GM23338 (cell line): ENCODE data around the gene APOL1. TPM values are rescaled to one million over a fixed set of nuclear protein-coding genes. Genes with fewer than 3 reads are reported as not detected.

Experiments
- ATAC-seq: fragments of 200-7000 bp; cut with Tn5 transposase; 3 replicates; pipeline ENCODE4 v1.9.1; 2020
- DNase-seq: peaks from one replicate; pipeline ENCODE4 v3.0.0-alpha.2; 2015; ENCODE audit warnings: low spot score
- H2AFZ ChIP-seq: fragments of 200-600 bp; sonication (generic); 2 replicates; pipeline ENCODE4 v1.8.0; 2016; ENCODE audit warnings: antibody characterized with exemption, mild to moderate bottlenecking, moderate library complexity
- H3F3A ChIP-seq: fragments of 200-600 bp; sonication (generic); replicated peaks from 2 replicates; pipeline ENCODE4 v1.8.0; 2017; ENCODE audit warnings: antibody characterized with exemption, mixed run types, low read depth
- H3K27ac ChIP-seq: fragments of 200-600 bp; sonication (generic); 2 replicates; pipeline ENCODE4 v1.6.1; 2016; ENCODE audit warnings: low read depth
- H3K27me3 ChIP-seq: fragments of 200-600 bp; sonication (generic); 2 replicates; pipeline ENCODE4 v1.8.0; 2016; ENCODE audit warnings: mild to moderate bottlenecking, mixed run types, moderate library complexity; ENCODE audit not compliant: insufficient read depth
- H3K36me3 ChIP-seq: fragments of 200-600 bp; sonication (generic); 2 replicates; pipeline ENCODE4 v1.8.0; 2016; ENCODE audit warnings: mild to moderate bottlenecking; ENCODE audit not compliant: insufficient read depth
- H3K4me1 ChIP-seq: fragments of 200-600 bp; sonication (generic); 2 replicates; pipeline ENCODE4 v1.8.0; 2016; ENCODE audit warnings: mild to moderate bottlenecking, moderate library complexity; ENCODE audit not compliant: insufficient read depth
- H3K4me2 ChIP-seq: fragments of 200-600 bp; sonication (generic); 2 replicates; pipeline ENCODE4 v1.7.1; 2017; ENCODE audit warnings: mixed run types
- H3K4me3 ChIP-seq: fragments of 200-600 bp; sonication (generic); 2 replicates; pipeline ENCODE4 v1.6.1; 2016; ENCODE audit warnings: mixed run types
- H3K79me2 ChIP-seq: fragments of 200-600 bp; sonication (generic); replicated peaks from 2 replicates; pipeline ENCODE4 v1.8.0; 2017; ENCODE audit warnings: mild to moderate bottlenecking; ENCODE audit not compliant: insufficient read depth
- H3K9me2 ChIP-seq: fragments of 200-600 bp; sonication (generic); 2 replicates; pipeline ENCODE4 v1.8.0; 2017; ENCODE audit not compliant: insufficient read depth
- H4K20me1 ChIP-seq: fragments of 200-600 bp; sonication (generic); replicated peaks from 2 replicates; pipeline ENCODE4 v1.8.0; 2017; ENCODE audit warnings: mild to moderate bottlenecking; ENCODE audit not compliant: insufficient read depth
- H3K27ac Mint-ChIP-seq: 2 replicates; pipeline ENCODE4 v1.8.0; 2020; ENCODE audit warnings: inconsistent platforms, mild to moderate bottlenecking, moderate library complexity, mixed read lengths
- H3K27me3 Mint-ChIP-seq: 3 replicates; pipeline ENCODE4 v1.8.0; 2022; ENCODE audit warnings: low read depth, mild to moderate bottlenecking, moderate library complexity, mixed read lengths, inconsistent platforms; ENCODE audit not compliant: insufficient read depth, poor library complexity
- H3K36me3 Mint-ChIP-seq: 3 replicates; pipeline ENCODE4 v1.8.0; 2021; ENCODE audit warnings: low read depth, mild to moderate bottlenecking, inconsistent platforms, moderate library complexity, mixed read lengths
- H3K4me1 Mint-ChIP-seq: 3 replicates; pipeline ENCODE4 v1.8.0; 2020; ENCODE audit warnings: mild to moderate bottlenecking, inconsistent platforms, mixed read lengths
- H3K4me3 Mint-ChIP-seq: 3 replicates; pipeline ENCODE4 v1.8.0; 2021; ENCODE audit warnings: moderate library complexity, mild to moderate bottlenecking, inconsistent platforms, mixed read lengths
- H3K9me3 Mint-ChIP-seq: 3 replicates; pipeline ENCODE4 v1.8.0; 2020; ENCODE audit warnings: moderate library complexity, mild to moderate bottlenecking, inconsistent platforms, mixed read lengths
- CREB1 ChIP-seq: fragments of 250-450 bp; sonication (Bioruptor Pico); IDR thresholded peaks from 2 replicates; pipeline ENCODE4 v1.5.0; 2020; ENCODE audit warnings: low read depth, mild to moderate bottlenecking, moderate library complexity
- CTCF ChIP-seq, 2 experiments: fragments of 200-600 bp in 1 of 2; sonication (generic) in 1 of 2; conservative IDR thresholded peaks; 2 replicates each; pipeline versions ENCODE4 v1.5.1 to v1.6.1; 2016 to 2017; ENCODE audit warnings: antibody characterized with exemption in 2 of 2, low read depth in 2 of 2, mild to moderate bottlenecking in 2 of 2, moderate library complexity in 1 of 2
- ETS1 ChIP-seq: IDR thresholded peaks from 2 replicates; pipeline ENCODE4 v1.6.1; 2016; ENCODE audit warnings: antibody characterized with exemption
- EZH2 ChIP-seq: fragments of 200-600 bp; sonication (generic); IDR thresholded peaks from one replicate; pipeline ENCODE4 v1.8.0; 2017; ENCODE audit warnings: antibody characterized with exemption, mild to moderate bottlenecking, low read depth; ENCODE audit not compliant: unreplicated experiment
- EZH2phosphoT487 ChIP-seq: fragments of 200-600 bp; sonication (generic); IDR thresholded peaks from one replicate; pipeline ENCODE4 v1.8.1; 2018; ENCODE audit warnings: antibody characterized with exemption; ENCODE audit not compliant: unreplicated experiment
- JUNB ChIP-seq: IDR thresholded peaks from one replicate; pipeline ENCODE4 v1.6.1; 2016; ENCODE audit warnings: antibody characterized with exemption; ENCODE audit not compliant: unreplicated experiment
- NANOG ChIP-seq: IDR thresholded peaks from 2 replicates; pipeline ENCODE4 v1.6.1; 2016; ENCODE audit warnings: antibody characterized with exemption, borderline replicate concordance
- POLR2AphosphoS5 ChIP-seq: IDR thresholded peaks from 2 replicates; pipeline ENCODE4 v1.6.1; 2016; ENCODE audit warnings: antibody characterized with exemption, low read depth
- REST ChIP-seq: IDR thresholded peaks from one replicate; pipeline ENCODE4 v1.6.1; 2018; ENCODE audit warnings: antibody characterized with exemption; ENCODE audit not compliant: unreplicated experiment
- STAT1 ChIP-seq: IDR thresholded peaks from one replicate; pipeline ENCODE4 v1.6.1; 2016; ENCODE audit warnings: antibody characterized with exemption; ENCODE audit not compliant: unreplicated experiment
- ZNF114 ChIP-seq: fragments of 250-450 bp; sonication (Bioruptor Pico); IDR thresholded peaks from 2 replicates; pipeline ENCODE4 v1.5.0; 2020; ENCODE audit warnings: mild to moderate bottlenecking, moderate library complexity
- ZNF331 ChIP-seq: fragments of 250-450 bp; sonication (Bioruptor Pico); IDR thresholded peaks from 2 replicates; pipeline ENCODE4 v1.5.0; 2020; ENCODE audit warnings: low read depth, mild to moderate bottlenecking, moderate library complexity
- ZNF462 ChIP-seq: fragments of 250-450 bp; sonication (Bioruptor Pico); IDR thresholded peaks from 2 replicates; pipeline ENCODE4 v1.5.0; 2020; ENCODE audit warnings: mild to moderate bottlenecking, moderate library complexity
- polyA plus RNA-seq: library from polyadenylated mRNA; unstranded; fragments of >200 nt; fragmentation: Nextera tagmentation; extraction: Ambion mirVana; gene quantifications from 2 replicates; pipeline ENCODE4 v1.2.1, GENCODE V29; 2016
- total RNA-seq: library from RNA; depleted of rRNA; stranded (reverse); fragments of >200 nt; shearing (Covaris generic); gene quantifications from 2 replicates; pipeline ENCODE4 v1.2.3, GENCODE V29; 2014

APOL1 gene
- total and polyA plus RNA-seq, 2 experiments from 2014 or later = 0.11 TPM; not detected in 1

DNA sequence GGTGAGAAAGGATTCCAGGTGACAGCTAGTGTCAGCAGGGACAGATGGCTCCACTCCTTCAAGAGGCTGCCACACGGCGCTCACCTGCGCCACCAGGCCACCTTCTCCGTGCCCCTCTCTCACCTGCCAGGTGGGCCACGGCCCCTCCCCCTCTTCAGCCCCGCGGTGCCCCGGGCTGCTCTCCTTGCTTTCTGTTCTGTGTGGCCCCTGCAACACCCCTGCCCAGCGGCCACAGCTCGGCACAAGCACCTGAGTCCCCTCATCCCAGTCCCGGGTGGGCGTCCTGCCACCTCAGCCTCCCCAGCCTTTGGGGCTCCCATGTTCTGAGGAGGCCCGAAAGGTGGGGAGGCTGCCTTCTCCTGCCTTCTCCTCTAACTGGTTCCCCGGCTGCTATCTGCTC is 46.4 kb downstream of the APOL1 start:
- no peak overlapping the region for H3K27ac ChIP-seq
- H3K4me2 ChIP-seq = no peak overlapping the region
- ATAC-seq = no peak
- no peak overlapping the region for H3K4me3 ChIP-seq
- no peaks in the 10 kb centered on the region for H3K9me2 ChIP-seq
- peaks cover 9% of the 10 kb centered on the region for H3K27me3 Mint-ChIP-seq
- no peaks in the 10 kb centered on the region; the same call in 2 of the 3 replicates for H3K9me3 Mint-ChIP-seq
- no peaks in the 10 kb centered on the region; the same call in 2 of the 3 replicates for H3K4me1 Mint-ChIP-seq
- H3K4me3 Mint-ChIP-seq = no peak overlapping the region
- peaks cover 13% of the 10 kb centered on the region; the same call in 1 of the 2 replicates for H3F3A ChIP-seq
- peaks cover 95% of the 10 kb centered on the region for H3K36me3 Mint-ChIP-seq
- H3K36me3 ChIP-seq = peaks cover 72% of the 10 kb centered on the region
- no peak overlapping the region for H3K27ac Mint-ChIP-seq
- peaks cover 3% of the 10 kb centered on the region; the same call in 1 of the 2 replicates for H3K79me2 ChIP-seq
- no peaks in the 10 kb centered on the region for H3K27me3 ChIP-seq
- H4K20me1 ChIP-seq = peaks cover 15% of the 10 kb centered on the region; the same call in 1 of the 2 replicates
- H3K4me1 ChIP-seq = no peaks in the 10 kb centered on the region
- no peak for TF ChIP-seq REST
- TF ChIP-seq ZNF114 (CRISPR knock-in tag) = no peak
- TF ChIP-seq ZNF462 = no peak
- no peak for TF ChIP-seq JUNB
- TF ChIP-seq CTCF (conservative IDR thresholded peaks at IDR 0.05; ENCODE audit: low read depth in 2 of 2) = no peak
- no peak for TF ChIP-seq STAT1
- TF ChIP-seq ZNF331 (CRISPR knock-in tag) = no peak
- no peak for TF ChIP-seq CREB1
- TF ChIP-seq POLR2AphosphoS5 = no peak
- no peak for TF ChIP-seq ETS1
- TF ChIP-seq EZH2 = no peak
- no peak for TF ChIP-seq EZH2phosphoT487
- TF ChIP-seq NANOG = no peak
- no peak for DNase-seq
- H2AFZ ChIP-seq = no peak overlapping the region
